Gastroesophageal sphincter (tissue), 3 donors: ENCODE data around the gene HELT.

Experiments used
- CTCF ChIP-seq, 4 experiments: fragments of 200-600 bp in 2 of 4; fragments of 450-650 bp in 2 of 4; sonication (generic) in 1 of 4; IDR thresholded peaks; one replicate each; pipeline ENCODE4 v1.5.1; 2017 to 2019; ENCODE audit warnings: antibody characterized with exemption in 4 of 4, mild to moderate bottlenecking in 2 of 4, moderate library complexity in 2 of 4
- EP300 ChIP-seq: sonication (generic); formaldehyde crosslinking; IDR thresholded peaks from one replicate; pipeline ENCODE4 v1.6.1; 2017; ENCODE audit warnings: antibody characterized with exemption, mild to moderate bottlenecking
- POLR2A ChIP-seq, 2 donors: fragments of 450-650 bp; IDR thresholded peaks; one replicate each; pipeline ENCODE4 v1.6.1; 2017; ENCODE audit warnings: antibody characterized with exemption in 2 of 2, mild to moderate bottlenecking in 2 of 2, moderate library complexity in 1 of 2
- POLR2AphosphoS5 ChIP-seq: sonication (generic); formaldehyde crosslinking; IDR thresholded peaks from one replicate; pipeline ENCODE4 v1.6.1; 2017; ENCODE audit warnings: antibody characterized with exemption

- no peak for TF ChIP-seq CTCF (IDR thresholded peaks at IDR 0.05)
- TF ChIP-seq POLR2A (IDR thresholded peaks at IDR 0.05), result no peak
- TF ChIP-seq POLR2AphosphoS5, result no peak
- no peak for TF ChIP-seq EP300
These were observed 40.1 kb upstream of the HELT start for GRCh38 chr4:184978211-184978610.
